CD1c-positive myeloid dendritic cell (primary cell): Measurements from ENCODE around the gene PDIA5.

Source experiments
- DNase-seq: peaks from one replicate; pipeline ENCODE4 v3.0.0-alpha.2; 2016; ENCODE audit errors: extremely low spot score

PDIA5 gene

GRCh38 chr3:123119388-123119787 is 52.6 kb downstream of the PDIA5 start:
- DNase-seq, result no peak

GRCh38 chr3:123119802-123120201 is 53.0 kb downstream of the PDIA5 start:
- no peak for DNase-seq

GRCh38 chr3:123120573-123120972 is 53.7 kb downstream of the PDIA5 start:
- no peak for DNase-seq

GRCh38 chr3:123122057-123122456 is 55.2 kb downstream of the PDIA5 start:
- no peak for DNase-seq

GRCh38 chr3:123122525-123123315 is 55.9 kb downstream of the PDIA5 start:
- DNase-seq, result no peak

GRCh38 chr3:123123716-123124616 is 57.1 kb downstream of the PDIA5 start:
- DNase-seq, result no peak

GRCh38 chr3:123124971-123125370 is 58.1 kb downstream of the PDIA5 start:
- DNase-seq, result no peak

GRCh38 chr3:123126031-123126430 is 59.2 kb downstream of the PDIA5 start:
- no peak for DNase-seq

GRCh38 chr3:123126653-123127052 is 59.8 kb downstream of the PDIA5 start:
- DNase-seq, result no peak

GRCh38 chr3:123129092-123129491 is 62.3 kb downstream of the PDIA5 start:
- DNase-seq, result no peak

GRCh38 chr3:123129532-123129931 is 62.7 kb downstream of the PDIA5 start:
- no peak for DNase-seq

- DNase-seq, result no peak
Observed at GRCh38 chr3:123130079-123130750, 63.4 kb downstream of the PDIA5 start.

GRCh38 chr3:123134671-123135070 is 67.8 kb downstream of the PDIA5 start:
- DNase-seq, result no peak

- no peak for DNase-seq
Observed at GRCh38 chr3:123137001-123137400, 70.2 kb downstream of the PDIA5 start.

- DNase-seq, result no peak
Observed at GRCh38 chr3:123138839-123139444, 72.1 kb downstream of the PDIA5 start.

GRCh38 chr3:123139522-123139921 is 72.7 kb downstream of the PDIA5 start:
- no peak for DNase-seq

GRCh38 chr3:123140550-123140949 is 73.7 kb downstream of the PDIA5 start:
- DNase-seq, result no peak

GRCh38 chr3:123141276-123141675 is 74.5 kb downstream of the PDIA5 start:
- no peak for DNase-seq

- DNase-seq, result no peak
Observed at GRCh38 chr3:123143669-123144411, 77.0 kb downstream of the PDIA5 start.

GRCh38 chr3:123147754-123148535 is 81.1 kb downstream of the PDIA5 start:
- no peak for DNase-seq
